Left ventricle myocardium inferior (tissue), 1 donor: ENCODE results near the gene RAPGEF1. TPM values are rescaled to one million over a fixed set of nuclear protein-coding genes. Genes with fewer than 3 reads are reported as not detected.
A peak's percentile ranks its signal among the peaks of the same experiment; 100 is the strongest.

ENCODE experiments used
- DNase-seq: peaks from one replicate; pipeline ENCODE4 v3.0.0-alpha.2; 2020
- H3K27ac ChIP-seq: fragments of 200-600 bp; replicated peaks from 2 replicates; pipeline ENCODE4 v1.8.0; 2021
- H3K27me3 ChIP-seq: fragments of 200-600 bp; 2 replicates; pipeline ENCODE4 v1.8.0; 2021; ENCODE audit warnings: low read depth
- H3K36me3 ChIP-seq: fragments of 200-600 bp; 2 replicates; pipeline ENCODE4 v1.8.0; 2021
- H3K4me1 ChIP-seq: fragments of 200-600 bp; 2 replicates; pipeline ENCODE4 v1.8.0; 2021
- H3K4me3 ChIP-seq: fragments of 200-600 bp; 2 replicates; pipeline ENCODE4 v1.8.0; 2021; ENCODE audit warnings: mild to moderate bottlenecking, moderate library complexity
- H3K9me3 ChIP-seq: fragments of 200-600 bp; replicated peaks from 2 replicates; pipeline ENCODE4 v1.8.0; 2021
- intact Hi-C: fragments of 100-400 bp; cut with micrococcal nuclease; formaldehyde crosslinking; loops from one replicate; pipeline ENCODE4 v1.11.0; 2022
- total RNA-seq: library from RNA; stranded (reverse); fragmentation: NEBNext Ultra II Directional; extraction: Animal tissue kit (Norgen Biotek cat#: 25700); gene quantifications from one replicate; pipeline ENCODE4 v1.2.1, GENCODE V29; 2021
- TF ChIP-seq, protein P1 (sequence below): fragments of 200-600 bp; IDR thresholded peaks from 2 replicates; pipeline ENCODE4 v1.8.0; 2021; ENCODE audit warnings: antibody characterized with exemption, mild to moderate bottlenecking, borderline replicate concordance
- donor health status: DM: no; HTN: yes; CAD: no; lungs with severe emphysema.

RAPGEF1 gene
- total RNA-seq, 1 donor from 2014 or later: 95.9 TPM

DNA sequence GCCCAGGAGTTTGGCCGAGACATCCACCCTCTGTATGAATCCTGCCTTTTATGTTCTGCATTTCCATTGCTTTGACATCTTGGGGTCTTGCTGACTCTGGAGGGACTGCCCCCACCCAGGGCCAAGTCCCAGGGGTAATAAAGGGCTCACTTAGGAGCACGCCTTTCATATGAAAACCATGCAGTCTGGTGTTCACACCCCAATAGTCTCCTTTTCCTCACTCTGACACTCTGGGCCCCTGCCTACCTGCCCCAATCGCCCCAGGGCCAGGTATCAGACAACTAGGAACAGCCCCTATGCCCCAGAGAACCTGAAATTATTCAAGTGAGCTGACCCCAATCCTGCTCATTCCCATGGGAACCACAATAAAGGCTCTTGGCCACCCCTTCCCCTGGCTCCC is 33.1 kb upstream of the RAPGEF1 start:
- no peak for DNase-seq
- no peaks in the 10 kb centered on the region for H3K36me3 ChIP-seq
- no peak overlapping the region for H3K27ac ChIP-seq
- intact Hi-C loops: loop anchor here (10.0 kb wide), 1 partner anchor 462 kb away; no protein-coding TSS in a partner anchor
- TF ChIP-seq, protein P1, sequence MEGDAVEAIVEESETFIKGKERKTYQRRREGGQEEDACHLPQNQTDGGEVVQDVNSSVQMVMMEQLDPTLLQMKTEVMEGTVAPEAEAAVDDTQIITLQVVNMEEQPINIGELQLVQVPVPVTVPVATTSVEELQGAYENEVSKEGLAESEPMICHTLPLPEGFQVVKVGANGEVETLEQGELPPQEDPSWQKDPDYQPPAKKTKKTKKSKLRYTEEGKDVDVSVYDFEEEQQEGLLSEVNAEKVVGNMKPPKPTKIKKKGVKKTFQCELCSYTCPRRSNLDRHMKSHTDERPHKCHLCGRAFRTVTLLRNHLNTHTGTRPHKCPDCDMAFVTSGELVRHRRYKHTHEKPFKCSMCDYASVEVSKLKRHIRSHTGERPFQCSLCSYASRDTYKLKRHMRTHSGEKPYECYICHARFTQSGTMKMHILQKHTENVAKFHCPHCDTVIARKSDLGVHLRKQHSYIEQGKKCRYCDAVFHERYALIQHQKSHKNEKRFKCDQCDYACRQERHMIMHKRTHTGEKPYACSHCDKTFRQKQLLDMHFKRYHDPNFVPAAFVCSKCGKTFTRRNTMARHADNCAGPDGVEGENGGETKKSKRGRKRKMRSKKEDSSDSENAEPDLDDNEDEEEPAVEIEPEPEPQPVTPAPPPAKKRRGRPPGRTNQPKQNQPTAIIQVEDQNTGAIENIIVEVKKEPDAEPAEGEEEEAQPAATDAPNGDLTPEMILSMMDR: no peak
- H3K9me3 ChIP-seq: no peaks in the 10 kb centered on the region
- peaks cover 47% of the 10 kb centered on the region for H3K27me3 ChIP-seq
- no peaks in the 10 kb centered on the region for H3K4me1 ChIP-seq
- H3K4me3 ChIP-seq: no peak overlapping the region

DNA sequence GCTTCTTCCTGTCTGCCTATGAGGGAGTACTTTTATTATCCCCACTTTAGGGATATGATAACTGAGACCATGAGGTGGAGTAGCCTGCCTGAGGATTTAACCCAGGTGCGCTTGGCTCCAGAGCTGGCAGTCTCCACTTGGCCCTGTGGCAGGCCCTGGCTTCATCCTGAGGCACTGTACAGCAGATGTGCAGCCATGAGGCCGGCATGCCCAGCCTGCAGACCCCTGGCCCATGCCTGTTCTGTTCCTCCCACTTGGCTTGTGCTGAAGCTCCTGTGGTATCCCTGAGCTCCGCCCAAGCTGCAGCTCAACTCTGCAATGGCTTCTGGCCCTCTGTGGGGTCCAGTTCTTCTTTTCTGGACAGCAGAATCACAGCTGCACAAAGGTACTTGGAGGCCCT is 31.8 kb upstream of the RAPGEF1 start:
- Histone ChIP-seq H3K4me1 (no peaks in the 10 kb centered on the region), H3K27me3 (peaks cover 51% of the 10 kb centered on the region)

DNA sequence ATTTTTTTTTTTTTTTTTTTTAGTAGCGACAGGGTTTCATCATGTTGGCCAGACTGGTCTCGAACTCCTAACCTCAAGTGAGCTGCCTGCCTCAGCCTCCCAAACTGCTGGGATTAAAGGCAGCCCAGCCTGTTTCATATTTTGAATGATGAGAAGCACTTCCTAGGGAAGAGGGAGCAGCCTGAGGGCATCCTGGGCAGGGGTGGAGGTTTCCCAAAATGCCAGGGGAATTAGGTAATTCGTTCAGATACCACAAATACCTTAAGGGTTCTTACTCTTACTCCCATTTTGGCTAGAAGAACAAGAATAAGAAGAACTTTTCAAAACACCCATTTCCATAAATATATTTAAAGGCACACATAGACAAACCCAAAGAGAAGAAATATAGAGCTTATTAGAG is 29.5 kb upstream of the RAPGEF1 start:
- Histone ChIP-seq H3K36me3 (no peaks in the 10 kb centered on the region), H3K4me1 (no peaks in the 10 kb centered on the region), H3K4me3 (no peak overlapping the region), H3K9me3 (no peaks in the 10 kb centered on the region), H3K27me3 (peaks cover 62% of the 10 kb centered on the region), H3K27ac (no peak overlapping the region)
- intact Hi-C loops: no loop called here
- TF ChIP-seq, protein P1: no peak
- no peak for DNase-seq

More for the DNA sequence above, 31.8 kb upstream of the RAPGEF1 start:
- Histone ChIP-seq H3K4me3 (no peak overlapping the region), H3K36me3 (no peaks in the 10 kb centered on the region), H3K9me3 (no peaks in the 10 kb centered on the region), H3K27ac (no peak overlapping the region)
- TF ChIP-seq, protein P1: no peak
- intact Hi-C loops: loop anchor here (10.0 kb wide), 1 partner anchor 463 kb away; no protein-coding TSS in a partner anchor
- DNase-seq: no peak

DNA sequence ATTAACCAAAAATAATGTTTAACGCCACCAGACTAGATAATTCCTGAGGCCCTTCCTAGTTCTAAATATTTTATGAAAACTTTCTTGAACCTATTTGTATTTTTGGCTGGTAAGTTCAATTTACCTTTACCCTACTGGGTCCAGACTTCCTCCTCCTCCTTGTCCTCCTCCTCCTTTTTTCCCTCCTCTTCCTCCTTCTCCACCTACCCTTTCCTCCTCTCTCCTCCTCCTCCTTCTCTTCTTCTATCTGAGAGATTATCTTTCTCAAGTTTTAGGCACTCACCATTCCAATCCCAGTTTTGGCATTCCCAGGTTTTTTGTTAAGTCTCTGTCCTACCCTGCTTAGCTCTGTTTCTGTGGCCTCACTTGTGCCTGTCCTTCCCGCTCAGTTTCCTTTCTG is 24.7 kb upstream of the RAPGEF1 start:
- Histone ChIP-seq H3K4me1 (peaks cover 8% of the 10 kb centered on the region), H3K27me3 (peaks cover 48% of the 10 kb centered on the region), H3K27ac (no peak overlapping the region), H3K4me3 (no peak overlapping the region), H3K9me3 (no peaks in the 10 kb centered on the region), H3K36me3 (no peaks in the 10 kb centered on the region)
- DNase-seq: no peak
- TF ChIP-seq, protein P1: no peak
- intact Hi-C loops: loop anchor here (5.0 kb wide), 1 partner anchor 488 kb away; no protein-coding TSS in a partner anchor

DNA sequence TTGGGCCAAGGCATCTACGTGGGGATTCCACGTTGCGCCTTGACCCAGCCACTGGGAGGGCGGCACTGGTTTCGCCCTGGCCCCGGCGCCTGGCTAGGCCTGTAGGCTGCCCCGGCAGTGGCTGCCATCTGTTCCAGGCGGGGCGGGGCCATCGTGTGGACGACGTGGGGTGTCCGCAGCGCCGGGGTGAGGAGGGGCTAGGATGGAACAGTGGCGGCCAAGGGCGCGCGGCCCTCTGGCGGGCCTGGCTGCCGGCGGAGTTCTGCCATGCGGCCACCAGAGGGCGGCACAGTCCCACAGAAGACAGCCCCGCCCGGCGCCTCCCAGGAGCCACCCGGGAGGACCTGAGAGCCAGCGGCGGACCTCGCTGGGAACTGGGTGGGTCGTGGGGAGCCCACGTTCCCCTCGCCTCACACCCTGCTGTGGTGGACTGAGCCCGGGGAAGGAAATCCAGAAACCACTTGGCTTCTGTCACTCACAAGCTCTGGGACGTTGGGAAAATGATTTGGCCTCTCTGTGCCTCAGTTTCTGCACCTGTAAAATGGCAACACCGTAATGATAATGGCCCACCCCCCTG is 22.6 kb upstream of the RAPGEF1 start:
- Histone ChIP-seq H3K36me3 (no peaks in the 10 kb centered on the region), H3K27me3 (peaks cover 41% of the 10 kb centered on the region), H3K27ac (no peak overlapping the region), H3K4me3 (no peak overlapping the region), H3K4me1 (peaks cover 8% of the 10 kb centered on the region), H3K9me3 (no peaks in the 10 kb centered on the region)
- intact Hi-C loops: loop anchor here (5.0 kb wide), 1 partner anchor 490 kb away; no protein-coding TSS in a partner anchor
- DNase-seq: peak; percentile 75
- TF ChIP-seq, protein P1: peak; percentile 96
